ENCODE measurements around the gene TOX2.
"Not testable (repeated sequence)": the region's sequence is repeated elsewhere in the genome, so short reads cannot be mapped to it uniquely, and the experiment has no call there.

TOX2 gene

DNA sequence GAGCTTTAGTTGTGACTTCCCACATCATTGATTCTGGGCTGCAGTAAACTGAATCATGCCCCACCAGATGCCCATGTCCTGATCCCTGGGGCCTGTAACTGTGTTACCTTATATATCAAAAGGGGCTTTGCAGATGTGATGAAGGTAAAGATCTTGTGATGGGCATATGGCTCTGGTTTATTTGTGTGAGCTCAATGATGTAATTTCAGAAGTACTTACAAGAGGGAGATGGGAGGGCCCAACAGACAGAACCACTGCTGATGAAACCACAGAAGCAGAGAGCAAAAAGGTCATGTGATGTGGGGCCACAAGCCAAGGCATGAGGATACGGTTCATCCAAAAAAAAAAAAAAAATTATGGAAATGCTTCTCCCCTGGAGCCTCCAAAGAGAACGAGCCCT is 118.7 kb downstream of the TOX2 start:
- DNase-seq (ENCODE audit: low read depth): no peak

DNA sequence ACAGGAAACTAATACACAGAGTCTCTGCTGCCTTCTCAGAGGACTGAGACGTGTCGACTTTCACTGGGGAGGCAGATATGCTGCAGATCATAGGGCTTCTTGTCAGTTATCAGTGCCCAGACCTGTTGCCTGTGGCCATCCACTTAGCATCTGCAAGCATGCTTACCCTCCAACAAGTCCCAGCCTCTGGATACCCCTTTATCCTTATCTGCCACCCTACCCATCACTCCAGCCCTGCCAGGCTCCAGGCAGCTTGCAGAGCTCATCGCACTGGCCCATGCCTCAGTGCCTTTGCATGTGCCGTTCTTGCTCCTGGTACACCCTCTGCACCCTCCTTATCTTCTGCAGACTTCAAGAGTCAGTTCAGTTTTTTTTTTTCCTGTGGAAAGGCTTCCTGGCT is 119.2 kb downstream of the TOX2 start:
- DNase-seq (ENCODE audit: low read depth): no peak

DNA sequence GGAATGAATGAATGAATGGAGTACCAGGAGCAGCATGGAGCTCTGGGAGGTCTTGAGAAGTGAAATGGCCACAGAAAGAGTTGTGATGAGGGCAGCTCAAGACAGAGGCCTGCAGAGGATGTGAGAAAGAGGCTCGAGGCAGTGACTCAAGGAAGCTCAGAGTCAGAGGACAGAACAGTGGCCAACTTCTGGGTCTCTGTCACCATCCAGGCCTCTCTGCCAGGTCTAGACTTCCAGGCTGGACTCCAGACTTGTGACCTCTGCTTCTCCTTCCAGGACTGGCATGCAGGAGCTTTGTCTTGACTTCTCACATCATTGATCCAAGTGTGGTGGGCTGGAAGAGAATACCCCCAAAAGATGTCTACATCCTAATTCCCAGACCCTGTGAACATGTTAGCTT is 119.8 kb downstream of the TOX2 start:
- no peak for DNase-seq (ENCODE audit: low read depth)

DNA sequence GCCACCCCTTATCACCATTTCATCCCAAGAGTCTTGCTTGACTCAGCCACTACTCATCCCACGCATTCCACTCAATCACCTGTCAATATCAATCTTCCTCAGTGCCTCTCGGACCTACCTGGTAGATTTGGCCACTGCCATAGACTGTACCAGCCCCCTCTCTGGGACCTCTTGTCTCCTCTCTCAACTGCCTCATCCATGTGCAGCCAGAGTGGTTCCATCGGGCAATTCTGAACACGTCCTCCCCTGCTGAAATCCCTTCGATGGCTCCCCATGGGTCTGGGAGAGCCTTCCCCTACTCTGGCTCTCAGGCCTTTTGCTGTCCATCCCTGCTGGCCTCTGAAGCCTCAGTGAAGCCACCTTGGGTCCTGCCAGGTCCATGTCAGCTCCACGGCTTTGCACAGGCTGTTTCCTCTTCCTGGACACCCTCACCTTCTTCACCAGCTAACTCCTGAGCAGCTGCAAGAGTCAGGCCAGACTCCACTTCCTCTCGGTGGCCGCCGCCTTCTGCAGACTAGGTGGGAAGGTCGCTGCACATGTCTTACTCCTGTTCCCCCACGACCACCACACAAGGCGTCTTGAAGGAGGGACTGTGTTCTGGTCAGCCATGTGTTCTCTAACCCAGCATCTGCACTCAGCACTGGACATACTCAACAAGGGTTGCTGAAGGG is 120.4 kb downstream of the TOX2 start:
- DNase-seq (ENCODE audit: low read depth): no peak

DNA sequence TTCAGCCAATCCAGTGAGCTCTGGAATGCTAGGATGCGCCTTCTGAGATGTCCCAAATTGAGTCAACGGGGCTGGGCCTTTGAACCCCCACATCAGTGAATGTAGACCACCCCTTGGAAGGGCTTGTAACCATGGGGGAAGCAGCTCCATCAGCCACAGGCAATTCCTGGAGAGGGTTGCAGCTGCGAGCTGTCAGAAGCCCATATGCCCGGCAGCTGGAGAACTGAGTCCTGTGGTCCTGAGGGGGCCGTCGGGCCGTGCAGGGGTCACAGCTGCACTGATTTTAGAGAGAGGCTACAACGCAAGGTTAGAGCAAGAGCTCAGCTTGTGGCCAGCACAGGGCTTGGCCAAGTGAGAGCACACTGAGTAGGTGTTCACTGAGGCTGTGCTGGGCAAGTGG is 121.3 kb downstream of the TOX2 start:
- DNase-seq (ENCODE audit: low read depth): no peak

DNA sequence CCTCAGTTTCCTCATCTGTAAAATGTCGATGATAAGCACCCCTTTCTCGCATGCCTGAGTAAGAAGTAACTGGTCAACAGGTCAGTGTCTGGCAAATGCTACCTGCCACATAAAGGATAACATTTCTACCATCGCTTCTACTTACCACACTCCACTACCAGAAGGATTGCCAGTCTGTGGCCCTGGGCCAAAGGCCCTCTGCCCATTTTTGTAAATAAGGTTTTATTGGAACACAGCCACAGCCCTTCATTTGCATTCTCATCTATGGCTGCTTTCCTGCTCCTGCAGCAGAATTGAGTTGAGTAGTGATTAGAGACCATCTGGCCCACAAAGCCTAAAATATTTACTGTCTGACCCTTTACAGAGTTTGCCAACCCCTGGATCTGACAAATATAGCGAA is 121.8 kb downstream of the TOX2 start:
- no peak for DNase-seq (ENCODE audit: low read depth)

DNA sequence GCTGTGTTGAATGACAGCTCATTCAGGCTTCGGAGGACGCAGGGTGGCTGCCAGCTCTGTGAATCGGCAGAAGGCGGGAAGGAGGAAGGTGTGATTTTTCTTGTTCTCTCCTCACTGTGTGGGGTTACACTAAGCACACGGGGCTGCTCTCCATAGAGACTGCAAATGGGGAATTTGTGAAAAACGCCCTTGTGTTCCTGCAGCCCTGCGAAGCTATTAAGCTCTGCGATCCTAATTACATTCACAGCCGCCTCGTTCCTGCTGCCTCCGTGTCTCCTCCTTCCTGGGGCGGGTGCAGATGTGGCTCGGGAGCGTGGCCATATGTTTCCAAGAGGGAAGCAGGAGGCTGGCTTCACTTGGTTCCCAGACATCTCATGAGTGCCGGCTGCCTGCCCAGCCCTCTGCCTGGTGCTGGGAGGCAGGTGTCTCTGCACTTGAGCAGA is 124.0 kb downstream of the TOX2 start:
- DNase-seq (ENCODE audit: low read depth): no peak

DNA sequence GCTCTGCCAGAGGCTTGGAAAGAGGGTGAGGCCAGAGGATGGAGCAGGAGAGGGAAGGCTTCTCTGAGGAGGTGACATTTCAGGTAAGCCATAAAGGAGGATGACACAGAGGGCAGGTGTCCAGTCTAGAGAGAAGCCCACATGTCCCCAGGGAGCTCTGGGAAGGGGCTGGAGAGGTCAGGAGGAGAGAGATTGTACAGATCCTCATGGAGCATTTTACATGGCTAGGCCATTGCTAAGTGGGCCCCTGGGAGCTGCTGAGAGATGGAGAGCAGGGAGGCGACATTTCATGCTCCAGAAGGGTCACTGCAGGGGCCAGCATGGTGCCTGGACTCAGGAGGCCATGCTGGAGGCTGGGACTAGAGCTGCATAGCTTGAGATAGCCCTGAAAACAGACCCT is 124.5 kb downstream of the TOX2 start:
- DNase-seq (ENCODE audit: low read depth): no peak

DNA sequence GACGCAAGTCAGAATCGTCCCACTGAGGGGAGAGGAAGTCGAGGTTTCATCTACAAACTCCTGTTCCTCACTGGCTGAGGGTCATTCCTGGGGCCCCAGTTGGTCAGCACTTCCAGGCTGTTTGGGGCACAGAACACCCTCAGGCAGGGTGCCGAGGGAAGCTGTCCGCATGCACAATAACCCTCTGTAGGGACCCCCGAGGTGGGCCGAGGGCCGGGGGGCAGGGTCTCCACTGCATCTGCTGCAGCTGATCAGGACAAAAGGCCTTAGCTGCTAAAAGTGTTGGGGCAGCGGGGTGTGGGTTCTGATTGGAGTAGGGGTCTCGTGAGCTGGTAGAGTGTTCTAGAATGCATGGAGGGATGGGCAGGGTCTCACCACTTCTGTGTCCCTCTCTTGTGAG is 125.1 kb downstream of the TOX2 start:
- no peak for DNase-seq (ENCODE audit: low read depth)

DNA sequence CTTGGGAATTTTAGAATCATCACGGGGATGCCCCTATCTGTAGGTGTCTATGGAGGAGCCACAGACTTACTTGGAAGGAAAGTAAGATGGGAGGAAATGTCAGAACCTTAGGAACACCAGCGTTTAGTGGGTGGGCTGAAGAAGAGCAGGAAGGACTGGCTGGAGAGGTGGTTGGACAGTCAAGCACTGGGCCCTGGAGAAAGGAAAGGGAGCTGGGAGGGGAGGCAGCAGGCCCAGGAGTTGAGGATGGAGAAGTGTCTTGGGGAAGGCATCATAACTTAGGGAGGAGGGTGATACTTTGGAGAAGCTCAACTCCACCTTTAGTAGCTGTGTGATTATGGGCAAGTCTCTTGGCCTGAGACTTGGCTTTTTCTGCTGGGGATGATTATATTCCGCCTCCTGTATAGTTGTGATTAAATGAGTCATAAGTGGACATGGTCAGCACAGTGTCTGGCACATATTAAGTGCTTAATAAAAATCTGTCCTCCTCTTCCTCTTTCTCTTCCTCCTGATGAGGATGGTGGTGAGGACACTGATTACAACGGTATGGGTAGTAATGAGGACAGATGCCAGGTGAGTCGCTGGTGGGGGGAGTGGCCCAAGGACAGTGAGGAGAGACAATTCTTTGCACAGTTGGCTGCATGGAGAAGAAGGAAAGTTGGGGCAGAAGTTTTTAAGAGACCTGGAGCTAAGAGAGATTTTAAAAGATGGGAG is 125.7 kb downstream of the TOX2 start:
- DNase-seq (ENCODE audit: low read depth): no peak

DNA sequence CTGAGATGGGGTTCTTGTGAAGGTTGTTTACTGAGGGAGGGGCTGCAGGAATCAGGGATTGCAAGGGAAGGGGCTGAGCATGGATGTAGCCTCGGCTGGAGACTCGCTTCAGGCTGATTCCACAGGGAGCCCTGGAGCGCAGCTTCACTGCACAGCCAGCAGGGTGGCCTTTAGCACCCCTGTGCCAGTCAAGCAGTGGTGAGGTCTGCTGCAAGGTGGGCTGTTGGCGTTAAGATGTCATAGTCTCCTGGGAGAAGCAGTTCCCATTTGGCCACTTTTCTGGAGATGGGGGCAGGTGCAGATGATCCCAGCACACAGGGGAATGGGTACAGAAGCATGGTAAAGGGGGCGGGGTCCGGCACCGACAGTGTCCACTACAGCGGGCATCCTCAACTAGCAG is 126.3 kb downstream of the TOX2 start:
- no peak for DNase-seq (ENCODE audit: low read depth)

DNA sequence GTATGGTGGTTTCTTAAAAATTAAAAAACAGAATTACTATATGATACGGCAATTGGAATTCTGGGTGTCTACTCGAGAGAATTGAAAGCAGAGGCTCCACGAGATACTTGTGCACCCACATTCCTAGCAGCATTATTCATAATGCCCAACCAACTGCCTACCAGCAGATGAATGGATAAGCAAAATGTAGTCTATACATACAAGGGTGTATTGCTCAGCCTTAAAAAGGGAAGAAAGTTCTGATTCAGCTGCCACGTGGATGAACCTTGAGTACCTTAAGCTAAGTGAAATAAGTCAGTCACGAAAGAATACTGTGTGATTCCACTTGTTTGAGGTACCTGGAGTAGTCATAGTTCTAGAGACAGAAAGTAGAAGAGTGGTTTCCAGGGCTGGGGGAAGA is 130.1 kb downstream of the TOX2 start:
- DNase-seq (ENCODE audit: low read depth): not testable (repeated sequence)

DNA sequence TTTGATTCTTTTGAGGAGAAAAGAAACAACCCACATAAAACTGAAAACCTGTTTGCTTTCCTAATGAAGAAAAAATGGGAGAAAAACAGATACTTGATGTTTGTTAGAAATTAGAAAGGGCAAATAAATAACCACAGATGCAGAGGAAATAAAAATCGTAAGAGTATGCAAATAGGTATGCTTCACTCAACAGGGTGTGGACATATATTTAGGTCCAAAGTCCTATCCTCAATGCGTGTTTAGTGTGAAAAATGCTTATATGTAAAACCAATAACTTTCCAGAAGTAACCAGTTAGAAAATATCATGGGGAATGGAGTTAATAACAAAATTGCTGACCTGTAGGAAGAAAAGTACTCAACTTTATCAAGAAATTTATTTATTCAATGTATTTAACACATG is 135.7 kb downstream of the TOX2 start:
- no peak for DNase-seq (ENCODE audit: low read depth)

DNA sequence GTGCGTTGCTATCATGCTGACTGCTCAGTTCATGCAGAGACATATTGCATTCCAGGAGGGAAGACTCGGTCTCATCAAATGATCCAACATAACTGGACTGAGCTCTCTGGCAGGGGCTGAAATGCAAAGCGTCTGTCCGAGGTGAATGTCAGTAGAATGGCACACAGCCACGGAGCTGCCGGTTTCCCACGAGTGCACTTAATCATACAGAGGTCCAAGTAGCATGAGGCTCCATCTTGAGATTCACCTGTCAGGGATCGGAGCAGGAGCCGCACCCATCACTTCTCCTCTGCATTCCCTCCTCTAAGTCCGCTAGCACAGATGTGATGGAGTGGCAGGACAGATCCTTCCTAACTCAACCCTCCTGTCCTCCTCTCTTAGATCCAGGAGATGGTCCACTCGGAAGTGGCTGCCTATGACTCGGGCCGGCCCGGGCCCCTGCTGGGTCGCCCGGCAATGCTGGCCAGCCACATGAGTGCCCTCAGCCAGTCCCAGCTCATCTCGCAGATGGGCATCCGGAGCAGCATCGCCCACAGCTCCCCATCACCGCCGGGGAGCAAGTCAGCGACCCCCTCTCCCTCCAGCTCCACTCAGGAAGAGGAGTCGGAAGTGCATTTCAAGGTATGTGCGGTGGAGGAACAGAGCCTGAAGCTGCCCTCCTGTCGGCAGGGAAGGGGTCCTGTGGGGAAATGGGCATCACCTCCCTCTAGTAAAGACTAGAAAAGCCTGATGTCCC is 136.4 kb downstream of the TOX2 start:
- DNase-seq (ENCODE audit: low read depth): no peak

DNA sequence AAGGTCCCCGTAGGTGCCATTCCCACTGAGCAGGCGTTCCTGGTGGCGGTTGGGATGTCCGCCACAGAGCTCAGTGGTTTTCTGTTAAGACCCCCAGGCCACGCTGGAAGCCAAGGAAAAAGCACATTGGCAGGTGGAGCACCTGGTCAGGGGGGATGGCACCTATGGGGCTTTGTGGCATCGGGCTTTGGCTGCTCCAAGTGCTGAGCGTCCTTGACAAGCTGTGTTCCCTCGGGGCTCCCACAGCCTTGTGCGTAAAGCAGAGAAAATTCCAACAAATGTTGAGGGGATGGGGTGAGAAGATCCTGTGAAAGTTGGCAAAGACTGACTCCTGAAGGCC is 137.0 kb downstream of the TOX2 start:
- no peak for DNase-seq (ENCODE audit: low read depth)

DNA sequence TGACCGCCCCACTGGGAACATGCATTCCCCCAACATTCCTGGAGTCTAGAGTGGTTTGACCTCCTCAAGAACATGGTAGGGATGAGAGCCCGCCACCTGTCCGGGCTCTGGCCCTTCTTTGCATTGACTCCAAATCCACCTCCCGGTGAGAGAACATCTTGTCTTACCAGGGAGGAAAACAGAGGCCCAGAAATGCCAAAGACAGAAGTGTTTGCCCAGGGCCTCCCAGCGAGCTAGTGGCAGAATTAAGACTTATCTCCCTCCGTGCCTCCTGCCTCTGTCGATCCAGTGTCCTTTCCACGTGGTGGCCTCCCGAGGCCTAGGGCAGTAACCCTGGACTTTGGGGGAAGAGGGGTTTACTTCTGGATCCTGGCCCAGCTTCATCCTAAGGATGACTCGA is 137.5 kb downstream of the TOX2 start:
- no peak for DNase-seq (ENCODE audit: low read depth)

DNA sequence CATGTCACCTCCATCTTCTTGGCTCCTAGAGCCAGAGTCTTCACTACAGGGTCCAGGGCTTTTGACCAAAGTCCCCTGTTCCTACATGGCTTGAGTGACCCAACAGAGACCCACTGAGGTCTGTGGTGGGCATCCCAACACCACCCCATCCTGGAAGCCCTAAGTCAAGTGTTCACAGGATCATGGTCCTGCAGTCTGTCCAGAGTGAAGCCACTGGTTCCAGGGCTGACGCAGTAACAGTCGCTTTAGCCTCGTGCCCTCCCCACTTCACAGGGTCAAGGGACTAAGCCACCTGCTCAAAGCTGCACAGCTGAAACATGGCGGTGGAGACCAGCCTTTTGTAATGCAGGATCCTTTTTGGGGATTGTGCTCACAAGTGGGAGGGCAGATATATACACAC is 138.4 kb downstream of the TOX2 start:
- no peak for DNase-seq (ENCODE audit: low read depth)

DNA sequence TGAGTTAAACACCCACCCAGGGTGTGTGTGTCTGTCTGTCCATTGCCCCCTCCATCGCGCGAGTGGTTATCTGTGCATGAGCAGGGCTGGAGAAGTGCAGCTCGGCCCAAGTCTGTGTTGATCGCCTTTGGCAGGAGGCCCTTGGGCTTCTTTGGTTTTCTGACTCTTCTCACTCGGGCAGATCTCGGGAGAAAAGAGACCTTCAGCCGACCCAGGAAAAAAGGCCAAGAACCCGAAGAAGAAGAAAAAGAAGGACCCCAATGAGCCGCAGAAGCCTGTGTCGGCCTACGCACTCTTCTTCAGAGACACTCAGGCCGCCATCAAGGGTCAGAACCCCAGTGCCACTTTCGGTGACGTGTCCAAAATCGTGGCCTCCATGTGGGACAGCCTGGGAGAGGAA is 139.5 kb downstream of the TOX2 start:
- DNase-seq (ENCODE audit: low read depth): no peak

DNA sequence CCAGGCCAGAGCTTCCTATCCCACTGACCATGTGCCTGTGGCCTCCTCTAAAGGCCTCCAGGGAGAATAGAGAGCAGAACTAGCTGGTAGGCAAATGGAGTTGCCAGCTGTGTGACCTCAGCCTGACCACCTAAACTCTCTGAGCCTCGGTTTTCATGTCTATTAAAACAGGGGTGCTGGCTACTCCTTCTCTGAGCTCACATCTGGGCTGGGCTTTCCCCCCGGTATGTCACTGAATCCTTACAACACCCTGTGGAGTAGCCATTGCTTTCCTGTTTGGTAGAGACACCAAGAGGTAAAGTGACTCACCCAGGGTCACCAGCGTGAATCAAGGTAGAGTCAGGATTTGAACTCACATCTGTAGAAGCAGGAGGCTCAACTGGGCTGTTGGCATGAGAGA is 140.2 kb downstream of the TOX2 start:
- DNase-seq (ENCODE audit: low read depth): no peak

DNA sequence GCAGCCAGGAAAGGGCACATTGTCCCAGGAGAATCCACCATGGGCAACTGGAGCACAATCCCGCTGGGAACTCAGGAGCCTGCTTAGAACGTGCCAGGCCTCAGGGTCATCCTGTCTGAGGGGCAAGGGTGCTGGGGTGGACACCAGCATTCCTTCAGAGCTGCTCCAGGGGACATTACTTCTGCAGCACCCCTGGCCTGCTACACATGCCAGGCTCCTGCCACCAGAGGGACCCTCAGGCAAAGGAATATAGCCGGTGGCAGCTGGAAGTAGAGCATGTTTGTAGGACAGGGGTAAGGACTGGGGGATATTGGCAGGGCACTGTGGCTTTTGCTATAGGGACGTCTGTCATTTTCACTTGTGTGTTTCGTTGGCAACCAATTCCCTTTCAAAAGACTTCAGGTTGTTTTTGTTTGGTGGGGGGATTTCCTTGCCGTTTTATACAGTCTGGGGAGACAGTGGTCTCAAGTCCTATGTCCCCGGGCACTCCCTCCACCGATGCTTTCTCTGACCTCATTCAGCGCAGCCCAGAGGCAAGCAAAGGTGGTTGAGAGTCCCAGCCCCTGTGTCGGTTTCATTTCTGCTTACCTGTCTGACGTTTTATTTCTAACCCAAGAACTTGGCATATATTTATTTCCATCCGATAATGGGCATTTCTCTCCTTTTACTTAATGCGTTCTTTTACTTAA is 141.5 kb downstream of the TOX2 start:
- DNase-seq (ENCODE audit: low read depth): no peak

DNA sequence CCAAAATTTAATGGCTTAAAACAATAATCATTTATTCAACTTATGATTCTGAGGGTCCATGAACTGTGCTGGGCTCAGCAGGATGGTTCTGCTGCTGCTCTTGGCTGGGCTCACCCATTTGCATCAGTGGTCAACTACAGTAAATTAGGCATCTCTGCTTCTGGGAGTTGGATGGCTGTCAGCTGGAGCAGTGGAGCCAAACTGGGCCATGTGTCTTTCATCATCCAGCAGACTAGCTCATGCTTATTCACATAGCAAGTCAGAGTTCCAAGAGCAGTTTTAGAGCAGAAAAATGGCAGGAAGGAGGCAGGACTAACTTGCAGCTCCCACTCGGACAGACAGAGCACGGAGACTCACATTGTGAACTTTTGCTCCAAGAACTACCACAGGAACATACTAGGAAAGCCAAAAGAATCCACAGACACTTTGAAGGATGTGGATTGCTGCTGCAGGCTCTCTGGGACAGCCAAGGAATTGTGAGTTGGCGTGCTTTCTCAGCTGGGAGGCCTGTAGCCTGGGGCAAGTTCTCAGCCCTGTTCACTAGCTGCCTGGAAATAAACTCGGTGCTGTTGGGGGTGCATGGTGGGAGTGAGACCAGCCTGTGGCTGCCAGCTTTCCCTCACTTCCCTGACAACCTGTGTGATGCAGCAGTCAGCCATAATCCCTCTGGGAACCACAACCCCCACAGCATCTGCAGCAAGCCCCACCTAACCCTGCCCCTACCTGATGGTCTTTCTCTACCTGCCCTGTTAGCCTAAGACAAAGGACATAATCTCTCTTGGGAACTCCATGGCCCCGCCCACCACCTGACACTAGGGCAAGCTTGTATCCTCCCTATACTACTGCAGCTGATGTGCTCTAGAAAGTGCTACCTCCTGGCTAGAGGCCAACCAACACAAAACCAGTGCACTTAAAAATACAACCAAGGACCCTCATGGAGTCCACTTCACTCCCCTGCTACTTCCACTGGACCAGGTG is 143.3 kb downstream of the TOX2 start:
- no peak for DNase-seq (ENCODE audit: low read depth)
